ENCODE measurements around the gene ZC2HC1B. TPM values are rescaled to one million over a fixed set of nuclear protein-coding genes. Genes with fewer than 3 reads are reported as not detected.

ZC2HC1B gene
- total and polyA plus RNA-seq, 2 experiments from 2014 or later = not detected

GRCh38 chr6:143963158-143963919 is 99.1 kb downstream of the ZC2HC1B start:
- no peaks in the 10 kb centered on the region for H4K20me1 ChIP-seq (ENCODE audit: insufficient read depth, poor library complexity, severe bottlenecking)
- TF ChIP-seq CTCF (IDR thresholded peaks at IDR 0.05; ENCODE audit: poor library complexity) (no peak), EZH2 (IDR thresholded peaks at IDR 0.05; ENCODE audit: borderline replicate concordance) (no peak), EZH2phosphoT487 (IDR thresholded peaks at IDR 0.05; ENCODE audit: low read depth, severe bottlenecking, unreplicated experiment) (no peak)
- no peaks in the 10 kb centered on the region for H3K9me3 ChIP-seq (ENCODE audit: low read depth)
- no peak overlapping the region for H3K4me3 ChIP-seq
- H3K9me2 ChIP-seq (replicated peaks; ENCODE audit: insufficient read depth) = no peaks in the 10 kb centered on the region
- no peaks in the 10 kb centered on the region for H3K36me3 ChIP-seq (replicated peaks; ENCODE audit: insufficient read depth, low read depth)
- no peak for DNase-seq (ENCODE audit: low spot score)
- H3K4me1 ChIP-seq (ENCODE audit: insufficient read depth) = peaks cover 38% of the 10 kb centered on the region
- H3K4me2 ChIP-seq = peak overlapping the region; percentile 32
- 40% methylated on average over 7 of the region's 7 CpGs for WGBS (ENCODE audit: low lambda C conversion rate, missing lambda C conversion rate)
- peaks cover 13% of the 10 kb centered on the region for H3K27me3 ChIP-seq
- no peak overlapping the region for H2AFZ ChIP-seq
- peak overlapping the region; percentile 39 for H3K27ac ChIP-seq
- H3K79me2 ChIP-seq = no peaks in the 10 kb centered on the region

- Histone ChIP-seq H3K27ac (peak overlapping the region; percentile 21), H3K4me2 (peak overlapping the region; percentile 11)
These were observed 100.4 kb downstream of the ZC2HC1B start for GRCh38 chr6:143964674-143965081.

GRCh38 chr6:143965503-143966171 is 101.4 kb downstream of the ZC2HC1B start:
- no peaks in the 10 kb centered on the region for H3K9me2 ChIP-seq (replicated peaks; ENCODE audit: insufficient read depth)
- WGBS (ENCODE audit: low lambda C conversion rate, missing lambda C conversion rate) = 60% methylated on average over 6 of the region's 6 CpGs
- no peak overlapping the region for H3K4me2 ChIP-seq
- DNase-seq (ENCODE audit: low spot score) = no peak
- no peak overlapping the region for H3K4me3 ChIP-seq
- H3K9me3 ChIP-seq (ENCODE audit: low read depth) = no peaks in the 10 kb centered on the region
- H3K4me1 ChIP-seq (ENCODE audit: insufficient read depth) = peaks cover 41% of the 10 kb centered on the region
- H4K20me1 ChIP-seq (ENCODE audit: insufficient read depth, poor library complexity, severe bottlenecking) = no peaks in the 10 kb centered on the region
- H3K27ac ChIP-seq = peak overlapping the region; percentile 21
- no peaks in the 10 kb centered on the region for H3K79me2 ChIP-seq
- H3K36me3 ChIP-seq (replicated peaks; ENCODE audit: insufficient read depth, low read depth) = no peaks in the 10 kb centered on the region
- peaks cover 11% of the 10 kb centered on the region for H3K27me3 ChIP-seq
- H2AFZ ChIP-seq = no peak overlapping the region
- TF ChIP-seq EZH2phosphoT487 (IDR thresholded peaks at IDR 0.05; ENCODE audit: low read depth, severe bottlenecking, unreplicated experiment) = no peak
- TF ChIP-seq CTCF (IDR thresholded peaks at IDR 0.05; ENCODE audit: poor library complexity) = no peak
- no peak for TF ChIP-seq EZH2 (IDR thresholded peaks at IDR 0.05; ENCODE audit: borderline replicate concordance)

More at GRCh38 chr6:143964674-143965081, 100.4 kb downstream of the ZC2HC1B start:
- Histone ChIP-seq H3K36me3 (replicated peaks; ENCODE audit: insufficient read depth, low read depth) (no peaks in the 10 kb centered on the region), H4K20me1 (ENCODE audit: insufficient read depth, poor library complexity, severe bottlenecking) (no peaks in the 10 kb centered on the region), H3K79me2 (no peaks in the 10 kb centered on the region), H3K4me3 (no peak overlapping the region), H2AFZ (no peak overlapping the region), H3K9me2 (replicated peaks; ENCODE audit: insufficient read depth) (no peaks in the 10 kb centered on the region), H3K27me3 (peaks cover 13% of the 10 kb centered on the region), H3K9me3 (ENCODE audit: low read depth) (no peaks in the 10 kb centered on the region), H3K4me1 (ENCODE audit: insufficient read depth) (peaks cover 37% of the 10 kb centered on the region)
- TF ChIP-seq EZH2phosphoT487 (IDR thresholded peaks at IDR 0.05; ENCODE audit: low read depth, severe bottlenecking, unreplicated experiment) = peak; percentile 93
- TF ChIP-seq CTCF (IDR thresholded peaks at IDR 0.05; ENCODE audit: poor library complexity) = no peak
- DNase-seq (ENCODE audit: low spot score) = peak; percentile 57
- whole genome bisulfite sequencing (ENCODE audit: low lambda C conversion rate, missing lambda C conversion rate) = 32% methylated on average over 6 of the region's 6 CpGs
